H9 (cell line): Measurements from ENCODE around the gene ABCC4. TPM values are rescaled to one million over a fixed set of nuclear protein-coding genes. Genes with fewer than 3 reads are reported as not detected.

ENCODE experiments used
- DNase-seq: peaks from one replicate; pipeline ENCODE4 v3.0.0-alpha.2; 2017
- H2AFZ ChIP-seq: one replicate; pipeline ENCODE4 v1.6.1; 2013; ENCODE audit warnings: mild to moderate bottlenecking, low read length, control low read depth, moderate library complexity
- H2AK5ac ChIP-seq: 2 replicates; pipeline ENCODE4 v1.6.1; 2013; ENCODE audit warnings: low read length, control low read depth, mixed read lengths; ENCODE audit not compliant: insufficient read length
- H2BK120ac ChIP-seq: one replicate; pipeline ENCODE4 v1.6.1; 2013; ENCODE audit warnings: low read depth, mild to moderate bottlenecking, low read length, control low read depth, inconsistent platforms; ENCODE audit not compliant: poor library complexity, severe bottlenecking
- H2BK12ac ChIP-seq: 2 replicates; pipeline ENCODE4 v1.6.1; 2013; ENCODE audit warnings: low read length, control low read depth, mixed read lengths, low read depth; ENCODE audit not compliant: insufficient read length
- H2BK15ac ChIP-seq: 2 replicates; pipeline ENCODE4 v1.6.1; 2013; ENCODE audit warnings: low read depth, low read length, control low read depth
- H2BK20ac ChIP-seq: one replicate; pipeline ENCODE4 v1.6.1; 2013; ENCODE audit warnings: low read depth, mild to moderate bottlenecking, low read length, control low read depth, inconsistent platforms; ENCODE audit not compliant: poor library complexity, severe bottlenecking
- H2BK5ac ChIP-seq: 2 replicates; pipeline ENCODE4 v1.6.1; 2013; ENCODE audit warnings: low read length, control low read depth, mixed read lengths; ENCODE audit not compliant: insufficient read length
- H3K14ac ChIP-seq: 2 replicates; pipeline ENCODE4 v1.6.1; 2013; ENCODE audit warnings: low read length, control low read depth; ENCODE audit not compliant: insufficient read depth
- H3K18ac ChIP-seq: 2 replicates; pipeline ENCODE4 v1.6.1; 2013; ENCODE audit warnings: low read depth, mild to moderate bottlenecking, mixed read lengths, low read length, control low read depth; ENCODE audit not compliant: insufficient read length
- H3K23ac ChIP-seq: 2 replicates; pipeline ENCODE4 v1.6.1; 2013; ENCODE audit warnings: low read length, control low read depth, mixed read lengths, low read depth; ENCODE audit not compliant: insufficient read length
- H3K23me2 ChIP-seq: 2 replicates; pipeline ENCODE4 v1.6.1; 2013; ENCODE audit warnings: low read depth, mild to moderate bottlenecking, mixed read lengths, low read length, control low read depth; ENCODE audit not compliant: insufficient read length, poor library complexity, severe bottlenecking
- H3K27ac ChIP-seq: 2 replicates; pipeline ENCODE4 v1.5.1; 2013; ENCODE audit warnings: low read length, control low read depth, mixed read lengths, low read depth; ENCODE audit not compliant: insufficient read length
- H3K27me3 ChIP-seq: 2 replicates; pipeline ENCODE4 v1.6.1; 2013; ENCODE audit warnings: low read length, control low read depth, inconsistent platforms; ENCODE audit not compliant: insufficient read depth
- H3K4ac ChIP-seq: 2 replicates; pipeline ENCODE4 v1.6.1; 2013; ENCODE audit warnings: low read depth, mild to moderate bottlenecking, control low read depth, inconsistent platforms, low read length, moderate library complexity
- H3K4me1 ChIP-seq: 2 replicates; pipeline ENCODE4 v1.6.1; 2013; ENCODE audit warnings: low read length, control low read depth, inconsistent platforms; ENCODE audit not compliant: insufficient read depth
- H3K4me2 ChIP-seq: 2 replicates; pipeline ENCODE4 v1.6.1; 2013; ENCODE audit warnings: low read length, control low read depth, mixed read lengths; ENCODE audit not compliant: insufficient read length, insufficient read depth
- H3K56ac ChIP-seq: 2 replicates; pipeline ENCODE4 v1.6.1; 2013; ENCODE audit warnings: low read depth, mild to moderate bottlenecking, mixed read lengths, low read length, control low read depth; ENCODE audit not compliant: insufficient read length
- H3K79me1 ChIP-seq: 2 replicates; pipeline ENCODE4 v1.6.1; 2013; ENCODE audit warnings: low read depth, mild to moderate bottlenecking, moderate library complexity, low read length, control low read depth, inconsistent platforms; ENCODE audit not compliant: insufficient read depth, poor library complexity, severe bottlenecking
- H3K79me2 ChIP-seq: 2 replicates; pipeline ENCODE4 v1.6.1; 2013; ENCODE audit warnings: low read length, control low read depth, inconsistent platforms; ENCODE audit not compliant: insufficient read depth
- H3K9ac ChIP-seq: 2 replicates; pipeline ENCODE4 v1.6.1; 2013; ENCODE audit warnings: low read length, control low read depth, mixed read lengths; ENCODE audit not compliant: insufficient read length; ENCODE audit errors: extremely low read depth
- H3K9me3 ChIP-seq: one replicate; pipeline ENCODE4 v1.6.1; 2013; ENCODE audit warnings: low read depth, low read length, inconsistent platforms; ENCODE audit not compliant: control insufficient read depth
- H3T11ph ChIP-seq: one replicate; pipeline ENCODE4 v1.6.1; 2013; ENCODE audit warnings: mild to moderate bottlenecking, low read length, control low read depth, inconsistent platforms
- H4K20me1 ChIP-seq: one replicate; pipeline ENCODE4 v1.6.1; 2013; ENCODE audit not compliant: control insufficient read depth, insufficient read length, insufficient read depth
- H4K5ac ChIP-seq: 2 replicates; pipeline ENCODE4 v1.6.1; 2013; ENCODE audit warnings: low read depth, mild to moderate bottlenecking, mixed read lengths, low read length, control low read depth; ENCODE audit not compliant: insufficient read length
- H4K8ac ChIP-seq: replicated peaks from 2 replicates; pipeline ENCODE4 v1.6.1; 2013; ENCODE audit warnings: low read length, control low read depth, mixed read lengths, low read depth; ENCODE audit not compliant: insufficient read length
- H4K91ac ChIP-seq: 2 replicates; pipeline ENCODE4 v1.6.1; 2013; ENCODE audit warnings: low read depth, mild to moderate bottlenecking, moderate library complexity, mixed read lengths, low read length, control low read depth; ENCODE audit not compliant: insufficient read length
- H3K27ac Mint-ChIP-seq, 3 experiments: 2 replicates in 2 of 3; 3 replicates in 1 of 3; pipeline ENCODE4 v1.8.0; 2020 to 2021; ENCODE audit warnings: mixed read lengths in 3 of 3, mild to moderate bottlenecking in 1 of 3, moderate library complexity in 1 of 3
- H3K27me3 Mint-ChIP-seq: 2 replicates; pipeline ENCODE4 v1.8.0; 2021; ENCODE audit warnings: low read depth, mild to moderate bottlenecking, moderate library complexity, mixed read lengths
- H3K36me3 Mint-ChIP-seq, 3 experiments: 2 replicates in 2 of 3; 3 replicates in 1 of 3; pipeline ENCODE4 v1.8.0; 2020 to 2021; ENCODE audit warnings: low read depth in 3 of 3, mixed read lengths in 3 of 3; ENCODE audit not compliant: insufficient read depth in 1 of 3
- H3K4me1 Mint-ChIP-seq, 2 experiments: 2 replicates each; pipeline ENCODE4 v1.8.0; 2020; ENCODE audit warnings: mixed read lengths in 2 of 2
- H3K4me3 Mint-ChIP-seq, 2 experiments: 2 replicates in 1 of 2; 3 replicates in 1 of 2; pipeline ENCODE4 v1.8.0; 2020 to 2021; ENCODE audit warnings: mild to moderate bottlenecking in 2 of 2, mixed read lengths in 2 of 2, moderate library complexity in 1 of 2
- H3K9me3 Mint-ChIP-seq, 2 experiments: 2 replicates in 1 of 2; 3 replicates in 1 of 2; pipeline ENCODE4 v1.8.0; 2020; ENCODE audit warnings: mild to moderate bottlenecking in 2 of 2, mixed read lengths in 2 of 2, moderate library complexity in 1 of 2
- CTCF ChIP-seq: fragments of 200-600 bp; sonication (generic); conservative IDR thresholded peaks from 3 replicates; pipeline ENCODE4 v1.8.0; 2021; ENCODE audit warnings: antibody characterized with exemption, mild to moderate bottlenecking
- WGBS: extraction: QIAGEN DNeasy Blood & Tissue Kit; methylation state at CpG from one replicate; pipeline ENCODE4 v1.1.7; 2013; ENCODE audit warnings: missing lambda C conversion rate, low lambda C conversion rate, mixed read lengths; ENCODE audit not compliant: insufficient read length; ENCODE audit errors: extremely low coverage; 5-methylcytosine and 5-hydroxymethylcytosine counted together
- total RNA-seq: library from RNA; stranded (reverse); gene quantifications from 2 replicates; pipeline ENCODE4 v1.2.1, GENCODE V29; 2021

The ABCC4 gene
- total RNA-seq, 1 experiment from 2014 or later, result 5.9 TPM

GRCh38 chr13:95074820-95075219, 226.4 kb downstream of the ABCC4 start:
- no peak overlapping the region for H3K23ac ChIP-seq

More at GRCh38 chr13:95074820-95075219, 226.4 kb downstream of the ABCC4 start:
- Histone ChIP-seq H2BK12ac (no peak overlapping the region), H3K27me3 (no peaks in the 10 kb centered on the region), H2BK15ac (no peak overlapping the region), H3T11ph (no peak overlapping the region), H3K9ac (no peak overlapping the region), H3K56ac (no peak overlapping the region), H3K9me3 (no peaks in the 10 kb centered on the region), H3K79me1 (no peaks in the 10 kb centered on the region), H3K4me2 (no peak overlapping the region), H3K4me1 (no peaks in the 10 kb centered on the region), H3K18ac (no peak overlapping the region), H4K91ac (no peak overlapping the region), H3K79me2 (no peaks in the 10 kb centered on the region), H2AK5ac (no peak overlapping the region), H3K4ac (no peak overlapping the region), H4K20me1 (no peaks in the 10 kb centered on the region), H2BK5ac (no peak overlapping the region), H4K8ac (no peak overlapping the region), H4K5ac (no peak overlapping the region), H2AFZ (no peak overlapping the region), H3K14ac (no peak overlapping the region), H3K23me2 (no peaks in the 10 kb centered on the region), H2BK120ac (no peak overlapping the region), H2BK20ac (no peak overlapping the region), H3K27ac (no peak overlapping the region)
- H3K27me3 Mint-ChIP-seq, result no peaks in the 10 kb centered on the region
- DNase-seq, result no peak
- H3K27ac Mint-ChIP-seq, result peak overlapping the region in 1 of 3 experiments; percentile 16; a peak in 2 of 7 replicates
- no peak for TF ChIP-seq CTCF
- no CpG with 5 or more reads among the region's 3 CpGs for WGBS
- H3K9me3 Mint-ChIP-seq, result no peaks in the 10 kb centered on the region
- peaks cover 6 to 8% (median 8%) of the 10 kb centered on the region in 3 experiments; a peak in 6 of 7 replicates for H3K36me3 Mint-ChIP-seq
- H3K4me3 Mint-ChIP-seq, result no peak overlapping the region
- H3K4me1 Mint-ChIP-seq, result no peaks in the 10 kb centered on the region; a peak in 1 of 4 replicates
